Myocyte (in vitro differentiated cells): ENCODE data around the gene SLC22A17. TPM values are rescaled to one million over a fixed set of nuclear protein-coding genes. Genes with fewer than 3 reads are reported as not detected.

ENCODE experiments used
- DNase-seq: peaks from one replicate; pipeline ENCODE4 v3.0.0-alpha.2; 2012; ENCODE audit warnings: low read depth
- total RNA-seq: library from RNA; depleted of rRNA; stranded (reverse); fragments of >200 nt; gene quantifications from 2 replicates; pipeline ENCODE4 v1.2.3, GENCODE V29; 2014

The SLC22A17 gene
- total RNA-seq, 1 donor from 2014 or later, result 9.6 TPM

GRCh38 chr14:23382276-23382675 lies 29.6 kb upstream of the SLC22A17 start:
- no peak for DNase-seq

GRCh38 chr14:23381871-23382270 lies 29.2 kb upstream of the SLC22A17 start:
- DNase-seq, result no peak

DNA sequence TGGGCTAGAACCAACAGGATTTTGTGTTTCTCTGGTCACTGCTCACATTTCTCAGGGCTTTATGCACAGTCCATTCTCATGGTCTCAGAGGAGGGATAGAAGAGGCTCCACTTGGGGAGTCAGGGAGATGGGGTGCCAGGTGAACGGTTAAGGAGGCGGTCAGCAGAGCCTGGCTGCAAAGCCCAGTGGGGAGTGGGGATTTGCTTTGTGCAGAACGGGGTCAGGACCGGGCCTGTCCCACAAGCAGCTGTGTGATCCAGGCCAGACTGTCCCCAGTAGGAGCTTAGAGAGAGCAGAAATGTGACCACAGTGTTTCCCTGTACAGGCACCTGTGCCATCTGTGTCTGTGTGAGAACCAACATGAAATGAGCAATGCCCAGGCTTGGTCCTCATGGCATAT lies 28.3 kb upstream of the SLC22A17 start:
- peak; percentile 40 for DNase-seq

- DNase-seq, result no peak
These were observed 27.7 kb upstream of the SLC22A17 start for GRCh38 chr14:23380197-23380914.

DNA sequence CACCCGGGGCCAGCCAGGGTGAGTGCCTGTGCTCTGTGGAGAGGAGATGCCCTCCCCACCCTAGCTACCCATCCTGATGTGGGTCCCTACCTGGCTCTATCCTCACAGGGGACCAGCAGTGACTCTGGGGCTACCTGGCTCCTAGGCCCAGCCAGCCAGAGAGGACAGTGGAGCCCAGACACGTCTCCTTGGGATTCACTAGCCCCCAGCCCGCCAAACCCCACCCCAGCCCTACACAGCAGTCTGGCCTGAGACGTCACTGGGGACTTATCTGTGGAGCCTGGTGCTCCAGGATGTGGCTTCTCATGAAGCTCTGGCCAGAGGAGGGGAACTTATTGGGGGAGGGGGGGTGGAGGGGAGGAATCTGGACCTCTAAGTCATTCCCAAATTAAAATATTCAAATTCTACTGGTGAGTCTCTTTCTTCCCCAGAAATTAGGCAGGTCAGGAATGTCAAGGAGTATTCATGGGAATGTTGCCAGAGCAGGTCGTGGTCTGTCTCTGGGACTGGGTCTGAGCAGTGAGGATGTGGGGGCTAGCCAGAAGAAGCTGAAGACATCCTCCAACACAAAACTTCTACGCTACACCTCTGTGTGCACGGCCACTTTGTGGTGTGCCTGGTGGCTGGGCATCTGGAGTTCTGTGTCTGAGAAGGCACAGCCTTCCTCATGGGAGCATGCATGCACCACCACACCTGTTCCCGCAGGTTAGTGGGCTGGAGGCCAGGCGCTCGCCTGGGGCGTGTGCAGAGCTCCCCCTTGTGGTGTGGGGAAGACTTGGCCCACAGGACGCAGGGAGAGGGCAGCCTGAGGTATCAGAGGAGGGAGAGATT lies 26.9 kb upstream of the SLC22A17 start:
- DNase-seq, result peak; percentile 48

GRCh38 chr14:23378612-23379220 lies 26.0 kb upstream of the SLC22A17 start:
- DNase-seq, result no peak

GRCh38 chr14:23377573-23378563 lies 25.2 kb upstream of the SLC22A17 start:
- DNase-seq, result no peak

- DNase-seq, result no peak
These were observed 24.5 kb upstream of the SLC22A17 start for GRCh38 chr14:23377198-23377550.

- DNase-seq, result no peak
These were observed 24.0 kb upstream of the SLC22A17 start, which contains the start of gene CMTM5 for GRCh38 chr14:23376482-23377197. CMTM5 (plus strand) TSS chr14:23377046; CDS start chr14:23377252, 206 bp downstream.

DNA sequence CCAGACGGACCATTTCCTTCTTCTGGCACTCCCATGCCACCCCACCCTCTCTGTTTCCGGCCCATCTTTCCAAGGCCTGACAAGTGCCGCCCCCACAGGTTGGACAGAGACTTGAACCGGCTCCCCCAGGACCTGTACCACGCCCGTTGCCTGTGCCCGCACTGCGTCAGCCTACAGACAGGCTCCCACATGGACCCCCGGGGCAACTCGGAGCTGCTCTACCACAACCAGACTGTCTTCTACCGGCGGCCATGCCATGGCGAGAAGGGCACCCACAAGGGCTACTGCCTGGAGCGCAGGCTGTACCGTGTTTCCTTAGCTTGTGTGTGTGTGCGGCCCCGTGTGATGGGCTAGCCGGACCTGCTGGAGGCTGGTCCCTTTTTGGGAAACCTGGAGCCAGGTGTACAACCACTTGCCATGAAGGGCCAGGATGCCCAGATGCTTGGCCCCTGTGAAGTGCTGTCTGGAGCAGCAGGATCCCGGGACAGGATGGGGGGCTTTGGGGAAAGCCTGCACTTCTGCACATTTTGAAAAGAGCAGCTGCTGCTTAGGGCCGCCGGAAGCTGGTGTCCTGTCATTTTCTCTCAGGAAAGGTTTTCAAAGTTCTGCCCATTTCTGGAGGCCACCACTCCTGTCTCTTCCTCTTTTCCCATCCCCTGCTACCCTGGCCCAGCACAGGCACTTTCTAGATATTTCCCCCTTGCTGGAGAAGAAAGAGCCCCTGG lies 23.0 kb upstream of the SLC22A17 start:
- DNase-seq, result no peak

DNA sequence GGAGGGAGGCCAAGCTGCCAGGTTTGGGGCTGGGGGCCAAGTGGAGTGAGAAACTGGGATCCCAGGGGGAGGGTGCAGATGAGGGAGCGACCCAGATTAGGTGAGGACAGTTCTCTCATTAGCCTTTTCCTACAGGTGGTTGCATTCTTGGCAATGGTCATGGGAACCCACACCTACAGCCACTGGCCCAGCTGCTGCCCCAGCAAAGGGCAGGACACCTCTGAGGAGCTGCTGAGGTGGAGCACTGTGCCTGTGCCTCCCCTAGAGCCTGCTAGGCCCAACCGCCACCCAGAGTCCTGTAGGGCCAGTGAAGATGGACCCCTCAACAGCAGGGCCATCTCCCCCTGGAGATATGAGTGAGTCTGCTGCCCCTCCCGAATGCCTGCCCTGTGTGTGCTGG lies 20.4 kb upstream of the SLC22A17 start:
- no peak for DNase-seq

GRCh38 chr14:23372509-23372908 lies 19.8 kb upstream of the SLC22A17 start, which contains the start of gene IL25:
IL25 (plus strand) TSS chr14:23372809.
- no peak for DNase-seq

DNA sequence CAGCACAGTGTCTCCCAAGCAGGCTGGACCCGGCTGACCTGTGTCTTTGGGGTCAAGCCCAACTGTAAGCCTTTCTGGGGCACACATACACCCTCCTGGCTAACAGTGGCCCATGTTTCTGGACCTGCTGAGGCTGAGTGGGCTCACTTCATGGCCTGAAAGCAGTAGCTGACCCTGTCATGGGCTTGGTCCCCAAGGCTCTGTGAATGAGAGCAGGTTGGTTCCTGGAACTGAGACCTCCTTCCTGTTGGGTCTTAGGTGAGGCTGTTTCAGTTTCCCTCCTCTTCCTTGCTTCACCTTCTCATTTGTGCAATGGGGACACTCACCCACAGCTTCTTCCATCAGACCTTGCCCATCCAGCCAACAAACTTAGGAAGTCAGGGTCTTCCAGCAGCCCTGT lies 19.2 kb upstream of the SLC22A17 start:
- DNase-seq, result no peak

GRCh38 chr14:23370221-23370620 lies 17.5 kb upstream of the SLC22A17 start:
- DNase-seq, result no peak

DNA sequence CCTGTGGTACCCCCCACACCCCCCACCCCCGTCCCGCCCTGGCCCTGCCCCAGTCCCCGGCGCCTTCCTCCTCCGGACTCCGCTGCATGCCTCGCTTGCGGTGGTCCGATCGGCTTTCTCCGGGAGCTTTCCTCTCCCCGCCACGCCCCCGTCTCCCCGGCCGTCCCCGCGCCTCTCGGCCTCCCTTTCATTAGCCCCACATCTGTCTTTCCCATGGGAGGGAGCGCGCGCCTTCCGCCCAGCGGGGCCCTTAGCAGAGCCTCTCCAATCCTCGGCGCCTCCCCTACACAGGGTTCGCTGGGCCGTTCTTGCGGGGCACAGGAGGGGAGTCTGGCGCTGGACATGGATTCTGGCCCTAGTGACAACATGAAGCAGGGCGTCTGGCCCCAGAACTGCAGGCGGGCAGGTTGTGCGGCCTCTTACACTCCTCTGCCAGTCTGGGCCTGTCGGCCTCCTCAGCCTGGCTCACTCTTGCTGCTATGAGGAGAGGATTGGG lies 13.8 kb upstream of the SLC22A17 start:
- no peak for DNase-seq

DNA sequence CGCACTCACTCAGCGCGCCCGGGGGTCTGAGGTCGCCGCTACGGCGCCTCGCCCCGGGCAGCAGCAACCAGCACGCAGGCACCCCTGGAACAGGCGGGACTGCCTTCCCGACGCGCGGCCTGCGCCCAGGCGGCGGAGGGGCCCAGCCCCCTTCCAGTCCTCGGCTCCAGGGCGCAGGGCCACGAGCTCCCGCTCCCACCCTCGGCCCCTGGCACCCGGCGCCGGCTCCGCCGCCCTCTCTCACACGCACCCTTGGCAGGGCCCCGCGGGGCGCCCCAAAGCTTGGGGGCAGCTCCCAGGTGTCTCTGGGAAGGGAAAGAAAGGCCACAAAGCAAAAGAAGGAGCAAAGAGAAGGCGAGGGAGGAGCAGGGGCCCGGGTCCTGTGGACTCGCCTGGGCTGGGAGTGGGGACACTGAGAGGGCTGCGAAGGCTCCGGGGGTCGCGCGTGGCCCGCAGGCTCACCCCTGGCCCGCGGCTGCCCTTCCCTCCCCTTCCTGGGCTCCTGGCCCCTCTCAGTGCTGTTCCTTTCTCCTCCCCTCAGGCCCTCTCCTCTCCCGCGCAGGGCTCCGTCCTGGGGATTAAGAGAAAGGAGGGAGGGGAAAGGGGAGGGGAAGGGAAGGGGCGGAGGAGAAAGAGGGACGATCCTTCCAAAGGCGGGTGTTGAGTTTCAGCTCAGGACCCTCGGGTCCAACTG lies 13.2 kb upstream of the SLC22A17 start:
- no peak for DNase-seq

DNA sequence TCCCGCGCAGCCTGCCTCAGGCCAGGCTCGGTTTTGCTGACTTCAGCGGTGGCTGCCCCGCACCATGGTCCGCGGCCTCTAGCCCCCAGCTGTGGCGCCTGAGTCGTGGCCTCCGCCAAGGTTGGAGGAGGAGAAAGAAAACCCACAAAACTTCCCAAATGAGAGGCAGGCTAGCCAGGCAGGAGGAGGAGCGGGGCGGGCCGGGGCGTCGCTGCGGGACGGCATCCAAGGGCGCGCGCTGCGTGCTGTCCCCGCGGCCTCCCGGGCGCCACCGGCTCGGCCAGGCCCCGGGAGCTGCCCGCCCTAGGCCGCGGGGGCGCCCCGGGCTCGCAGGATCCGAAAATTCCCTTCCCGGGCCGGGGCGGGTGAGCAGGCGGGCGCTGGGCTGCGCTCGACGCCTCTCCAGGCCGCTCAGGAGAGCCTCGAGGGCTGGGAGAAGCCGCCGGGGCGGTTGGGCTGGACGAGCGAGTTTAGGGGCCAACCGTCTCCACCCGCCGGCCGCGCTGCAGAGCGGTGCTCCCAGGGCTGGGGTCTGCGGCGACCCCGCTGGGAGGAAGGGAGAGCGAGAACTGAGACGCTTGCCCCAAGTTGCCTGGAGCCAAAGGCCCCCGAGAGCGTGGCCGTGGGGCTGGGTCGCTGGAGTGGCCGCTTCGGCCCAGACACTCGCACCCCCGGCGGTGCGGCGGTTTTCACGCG lies 12.5 kb upstream of the SLC22A17 start, which contains the start of gene EFS:
Gene EFS (minus strand): TSS at position 137 of the 696 bp plus-strand sequence. CDS start 147 bp downstream, outside the sequence.
- DNase-seq, result no peak
